Measurements from ENCODE around the gene CLASP2.

CLASP2 gene

GRCh38 chr3:33453331-33453761 is 264.7 kb downstream of the CLASP2 start:
- TF ChIP-seq CREB1 (IDR thresholded peaks at IDR 0.05; ENCODE audit: low read depth) (no peak), CEBPB (IDR thresholded peaks at IDR 0.05) (no peak), TCF12 (IDR thresholded peaks at IDR 0.05; ENCODE audit: low read depth) (no peak), TEAD4 (IDR thresholded peaks at IDR 0.05) (no peak), ZBTB7A (IDR thresholded peaks at IDR 0.05; ENCODE audit: low read depth) (no peak), REST (IDR thresholded peaks at IDR 0.05; ENCODE audit: low read depth) (no peak), NFIC (IDR thresholded peaks at IDR 0.05) (no peak), FOXM1 (IDR thresholded peaks at IDR 0.05; ENCODE audit: borderline replicate concordance, low read depth) (no peak), MAX (IDR thresholded peaks at IDR 0.05) (no peak), EP300 (IDR thresholded peaks at IDR 0.05; ENCODE audit: borderline replicate concordance) (no peak), TAF1 (IDR thresholded peaks at IDR 0.05; ENCODE audit: low read depth) (no peak), RAD21 (IDR thresholded peaks at IDR 0.05; ENCODE audit: low read depth) (no peak), USF1 (IDR thresholded peaks at IDR 0.05) (no peak), EGR1 (IDR thresholded peaks at IDR 0.05) (no peak), YY1 (IDR thresholded peaks at IDR 0.05; ENCODE audit: low read depth) (no peak)

- TF ChIP-seq TEAD4 (IDR thresholded peaks at IDR 0.05): no peak
- no peak for TF ChIP-seq CEBPB (IDR thresholded peaks at IDR 0.05)
- TF ChIP-seq USF1 (IDR thresholded peaks at IDR 0.05): no peak
- no peak for TF ChIP-seq TCF12 (IDR thresholded peaks at IDR 0.05; ENCODE audit: low read depth)
- no peak for TF ChIP-seq RAD21 (IDR thresholded peaks at IDR 0.05; ENCODE audit: low read depth)
- TF ChIP-seq EGR1 (IDR thresholded peaks at IDR 0.05): no peak
- TF ChIP-seq EP300 (IDR thresholded peaks at IDR 0.05; ENCODE audit: borderline replicate concordance): no peak
- no peak for TF ChIP-seq REST (IDR thresholded peaks at IDR 0.05; ENCODE audit: low read depth)
- no peak for TF ChIP-seq TAF1 (IDR thresholded peaks at IDR 0.05; ENCODE audit: low read depth)
Measured at GRCh38 chr3:33447958-33448357, 270.1 kb downstream of the CLASP2 start.

All from Ishikawa (cell line).